HG03442 (cell line): Measurements from ENCODE around the gene FOXRED1.

Experiments
- ATAC-seq: cut with Tn5 transposase; IDR thresholded peaks from one replicate; pipeline ENCODE4 v1.9.1; 2021; ENCODE audit warnings: mild to moderate bottlenecking, moderate library complexity; ENCODE audit not compliant: unreplicated experiment

FOXRED1 gene

DNA sequence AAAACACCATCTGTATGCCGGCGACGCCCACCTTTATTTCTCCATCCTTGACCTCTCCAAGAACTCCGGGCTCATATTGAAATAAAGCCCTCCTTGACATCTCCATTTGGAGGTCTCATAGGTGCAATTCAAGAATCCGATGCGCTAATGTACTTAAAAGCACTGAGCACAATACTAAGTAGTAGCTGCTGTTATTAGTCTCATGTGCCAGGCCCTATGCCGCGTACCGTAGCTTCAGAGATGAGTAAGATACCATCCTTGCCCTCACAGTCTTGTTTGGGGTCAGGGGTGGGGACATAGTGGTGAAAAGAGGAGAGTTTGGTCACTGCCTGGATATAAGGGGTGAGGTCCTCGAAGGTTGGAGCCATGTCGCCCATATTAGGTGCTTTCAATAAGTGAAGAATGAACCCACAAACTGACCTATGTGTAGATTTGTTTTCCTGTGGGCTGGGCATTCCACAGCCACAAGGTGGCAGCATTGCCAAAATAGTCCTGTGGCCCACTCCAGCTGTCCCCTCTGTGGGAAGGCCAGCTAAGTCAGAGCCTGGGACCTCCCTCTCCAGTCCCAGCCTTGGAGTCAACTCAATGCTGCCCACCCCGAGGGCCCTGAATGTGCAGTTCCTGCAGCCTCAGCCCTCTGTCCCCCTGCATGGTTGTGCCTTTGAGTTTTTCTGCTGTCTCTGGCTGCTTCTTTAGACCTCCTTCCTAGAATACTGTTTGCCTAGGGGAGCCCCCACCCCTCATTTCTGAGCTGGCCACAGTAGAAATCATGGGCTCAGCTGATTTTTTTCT lies 41.4 kb downstream of the FOXRED1 start:
- ATAC-seq = no peak

GRCh38 chr11:126310992-126311310 lies 42.0 kb downstream of the FOXRED1 start:
- ATAC-seq = no peak

DNA sequence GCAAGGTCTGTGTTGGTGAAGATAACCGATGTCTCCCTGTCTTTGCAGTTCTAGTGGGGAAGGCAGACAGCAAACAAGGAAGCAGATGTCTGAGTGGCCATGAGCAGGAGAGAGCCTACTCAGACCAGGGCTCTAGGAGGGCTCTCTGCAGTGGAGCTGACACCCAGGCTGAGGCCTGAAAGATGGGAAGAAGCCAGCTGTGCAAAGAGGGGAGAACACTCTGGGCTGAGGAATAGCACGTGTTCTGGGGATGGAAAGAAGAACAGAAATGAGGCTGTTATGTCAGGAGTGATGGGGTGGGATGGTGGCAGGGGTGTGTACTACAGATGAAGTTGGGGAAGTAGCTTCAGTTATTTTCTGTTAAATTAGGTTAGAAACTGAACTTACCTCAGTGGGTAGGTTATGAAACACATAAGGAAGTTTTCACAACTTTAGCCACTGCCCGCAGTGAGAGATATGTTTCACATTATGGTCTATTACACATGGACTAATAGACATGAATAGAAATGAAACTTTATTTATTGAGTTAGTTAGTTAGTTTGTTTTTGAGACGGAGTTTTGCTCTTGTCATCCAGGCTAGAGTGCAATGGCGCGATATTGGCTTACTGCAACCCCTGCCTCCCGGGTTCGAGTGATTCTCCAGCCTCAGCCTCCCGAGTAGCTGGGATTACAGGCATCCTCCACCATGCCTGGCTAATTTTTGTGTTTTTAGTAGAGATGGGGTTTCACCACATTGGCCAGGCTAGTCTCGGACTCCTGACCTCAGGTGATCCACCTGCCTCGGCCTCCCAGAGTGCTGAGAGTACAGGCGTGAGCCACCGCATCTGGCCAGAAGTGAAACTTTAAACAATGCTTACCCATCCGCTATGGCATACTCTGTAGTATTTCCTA lies 42.7 kb downstream of the FOXRED1 start:
- peak; percentile 77 for ATAC-seq

DNA sequence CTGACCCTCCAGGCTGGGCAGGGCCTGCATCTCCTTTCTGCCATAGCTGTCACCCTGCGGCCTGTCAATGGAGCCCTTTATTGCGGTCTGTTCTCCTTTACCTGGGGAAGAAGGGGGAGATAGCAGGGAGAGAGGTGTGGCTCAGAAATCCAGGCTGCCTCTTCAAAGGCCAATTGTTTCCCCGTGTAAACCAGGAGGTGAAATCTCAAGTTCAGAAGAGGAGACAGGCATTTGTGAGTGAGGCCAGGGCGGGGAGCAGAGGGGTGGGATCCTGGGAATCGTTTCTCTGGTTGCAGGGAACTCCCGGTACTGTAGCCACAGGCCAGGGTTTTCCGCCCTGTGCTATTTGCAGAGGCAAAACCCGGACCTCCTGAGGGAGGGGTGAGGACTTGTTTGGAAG lies 44.0 kb downstream of the FOXRED1 start:
- no peak for ATAC-seq

DNA sequence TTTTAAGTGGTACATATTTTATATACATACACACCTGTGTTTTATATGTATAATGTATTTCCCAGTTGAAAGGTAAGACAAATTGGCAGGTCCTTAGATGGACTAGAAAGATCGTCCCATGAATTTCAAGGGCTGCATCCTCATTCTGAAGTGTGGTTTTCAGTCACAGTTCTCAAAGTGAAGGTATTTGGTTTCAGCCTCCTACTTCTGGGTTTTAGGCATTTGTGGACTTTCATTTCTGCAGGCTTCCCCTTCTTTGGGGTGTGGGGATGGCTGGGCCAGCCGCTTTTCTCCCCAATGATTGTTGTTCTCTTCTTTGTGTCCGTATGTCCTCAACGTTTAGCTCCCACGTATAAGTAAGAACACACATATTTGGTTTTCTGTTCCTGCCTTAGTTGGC lies 44.9 kb downstream of the FOXRED1 start:
- ATAC-seq = no peak

GRCh38 chr11:126317432-126317755 lies 48.4 kb downstream of the FOXRED1 start:
- no peak for ATAC-seq

- ATAC-seq = peak; percentile 56
Observed at GRCh38 chr11:126317756-126318573, 49.0 kb downstream of the FOXRED1 start.

DNA sequence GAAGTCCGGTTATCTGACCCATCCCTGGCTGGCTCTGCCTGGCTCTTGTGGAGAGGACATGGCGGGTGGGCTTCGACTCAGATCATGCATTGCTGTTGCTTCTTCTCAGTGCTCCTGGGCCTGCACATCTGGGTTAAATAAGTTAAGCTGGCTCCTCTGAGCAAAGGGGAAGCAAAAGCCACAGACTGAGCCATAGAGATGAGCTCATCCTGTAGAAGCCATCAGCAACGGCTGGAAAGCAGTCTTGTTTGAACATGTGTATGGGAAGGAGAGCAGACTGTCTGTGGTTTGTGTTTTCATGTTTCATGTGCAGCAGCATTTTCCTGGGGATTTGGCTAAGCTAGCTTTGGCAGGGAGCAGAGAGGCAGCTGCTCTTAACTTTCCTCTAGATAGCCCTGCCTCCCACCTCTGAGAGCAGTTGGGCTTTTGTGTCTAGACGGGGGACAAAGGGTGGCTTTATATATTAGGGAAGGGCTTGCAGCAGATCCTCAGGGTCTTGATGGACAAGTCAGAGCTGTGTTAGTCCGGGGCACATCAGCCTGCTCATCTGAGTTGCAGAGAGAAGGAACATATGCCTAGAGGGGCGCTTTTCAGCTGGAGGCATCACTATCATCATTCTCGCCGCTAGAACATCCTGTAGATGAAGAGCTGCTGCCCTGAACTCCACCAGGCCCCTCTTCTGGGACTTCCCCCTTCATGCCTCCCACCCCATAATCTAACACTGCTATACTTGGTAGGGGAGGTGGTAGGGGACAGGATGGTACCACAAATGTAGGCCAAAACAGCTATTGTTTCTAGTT lies 49.8 kb downstream of the FOXRED1 start:
- ATAC-seq = peak; percentile 83

- no peak for ATAC-seq
Observed at GRCh38 chr11:126319374-126319740, 50.4 kb downstream of the FOXRED1 start.

DNA sequence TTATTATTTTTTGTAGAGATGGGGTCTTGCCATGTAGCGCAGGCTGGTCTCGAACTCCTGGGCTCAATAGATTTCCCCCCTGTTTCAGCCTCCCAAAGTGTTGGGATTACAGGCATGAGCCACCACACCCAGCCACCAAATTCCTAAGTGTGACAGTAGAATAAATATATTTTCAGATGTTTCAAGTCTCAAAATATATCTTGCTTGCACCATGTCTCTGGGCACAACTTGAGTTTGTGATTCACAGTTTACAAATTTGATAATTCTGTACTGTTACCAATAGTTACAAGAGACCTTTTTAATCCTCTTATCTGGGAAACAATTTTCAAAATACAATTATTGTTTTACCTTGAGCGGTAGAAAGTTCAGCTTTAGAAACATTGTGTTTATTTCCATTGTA lies 54.0 kb downstream of the FOXRED1 start:
- no peak for ATAC-seq

- ATAC-seq = no peak
Observed at GRCh38 chr11:126327281-126328000, 58.5 kb downstream of the FOXRED1 start.
